GM18907 (cell line): ENCODE data around the gene CTNND2.

Source experiments
- ATAC-seq: cut with Tn5 transposase; IDR thresholded peaks from one replicate; pipeline ENCODE4 v1.9.1; 2021; ENCODE audit warnings: mild to moderate bottlenecking, moderate library complexity; ENCODE audit not compliant: unreplicated experiment

The CTNND2 gene

GRCh38 chr5:11222169-11222568 lies 682.1 kb downstream of the CTNND2 start:
- ATAC-seq, result no peak

- ATAC-seq, result no peak
These were observed 689.2 kb downstream of the CTNND2 start for GRCh38 chr5:11214864-11215644.

- ATAC-seq, result no peak
These were observed 691.5 kb downstream of the CTNND2 start for GRCh38 chr5:11212706-11213105.

GRCh38 chr5:11197726-11198125 lies 706.5 kb downstream of the CTNND2 start:
- ATAC-seq, result no peak

- ATAC-seq, result no peak
These were observed 712.6 kb downstream of the CTNND2 start for GRCh38 chr5:11191673-11192072.

- ATAC-seq, result peak; percentile 56
These were observed 721.7 kb downstream of the CTNND2 start for GRCh38 chr5:11182441-11183080.

- no peak for ATAC-seq
These were observed 722.3 kb downstream of the CTNND2 start for GRCh38 chr5:11181940-11182339.

GRCh38 chr5:11180890-11181289 lies 723.4 kb downstream of the CTNND2 start:
- ATAC-seq, result no peak

GRCh38 chr5:11177999-11178711 lies 726.1 kb downstream of the CTNND2 start:
- ATAC-seq, result no peak

- ATAC-seq, result no peak
These were observed 729.7 kb downstream of the CTNND2 start for GRCh38 chr5:11174591-11174990.

GRCh38 chr5:11172484-11172883 lies 731.8 kb downstream of the CTNND2 start:
- no peak for ATAC-seq

- no peak for ATAC-seq
These were observed 733.0 kb downstream of the CTNND2 start for GRCh38 chr5:11171236-11171635.

GRCh38 chr5:11166923-11167322 lies 737.3 kb downstream of the CTNND2 start:
- no peak for ATAC-seq

GRCh38 chr5:11164531-11165294 lies 739.5 kb downstream of the CTNND2 start:
- ATAC-seq, result no peak

- no peak for ATAC-seq
These were observed 747.1 kb downstream of the CTNND2 start for GRCh38 chr5:11157132-11157531.

GRCh38 chr5:11153670-11154382 lies 750.4 kb downstream of the CTNND2 start:
- no peak for ATAC-seq

- no peak for ATAC-seq
These were observed 751.9 kb downstream of the CTNND2 start for GRCh38 chr5:11152368-11152767.

- ATAC-seq, result no peak
These were observed 753.3 kb downstream of the CTNND2 start for GRCh38 chr5:11150976-11151375.

- ATAC-seq, result no peak
These were observed 755.3 kb downstream of the CTNND2 start for GRCh38 chr5:11148810-11149539.

- no peak for ATAC-seq
These were observed 758.1 kb downstream of the CTNND2 start for GRCh38 chr5:11146171-11146570.
